Cerebellar cortex (tissue), 1 donor: Measurements from ENCODE around the gene ZNF382.

ENCODE experiments used
- DNase-seq: peaks from one replicate; pipeline ENCODE4 v3.0.0-alpha.2; 2015; ENCODE audit warnings: low spot score

Gene ZNF382

DNA sequence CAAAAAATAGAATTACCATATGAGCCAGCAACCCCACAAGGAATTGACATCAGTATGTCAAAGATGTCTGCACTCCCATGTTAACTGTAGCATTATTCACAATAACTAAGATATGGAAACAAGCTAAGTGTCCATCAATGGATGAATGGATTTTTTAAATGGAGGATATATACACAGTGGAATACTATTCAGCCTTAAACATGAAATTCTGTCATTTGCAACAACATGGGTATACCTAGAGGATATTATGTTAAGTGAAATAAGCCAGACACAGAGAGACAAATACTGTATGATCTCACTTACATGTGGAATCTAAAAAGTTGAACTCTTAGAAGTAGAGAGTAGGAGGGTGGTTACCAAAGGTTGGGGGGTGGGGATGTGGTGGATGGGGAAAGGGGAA lies 74.3 kb downstream of the ZNF382 start:
- no peak for DNase-seq
